GDM1 (cell line): ENCODE data around the gene MMRN2.

Experiments
- DNase-seq: peaks from one replicate; lab custom pipeline; 2025; lab: John Stamatoyannopoulos, UW

Gene MMRN2

GRCh38 chr10:86970162-86970981 is 13.0 kb upstream of the MMRN2 start:
- DNase-seq: no peak

GRCh38 chr10:86969421-86970041 is 12.1 kb upstream of the MMRN2 start:
- no peak for DNase-seq

GRCh38 chr10:86968994-86969355 is 11.6 kb upstream of the MMRN2 start:
- DNase-seq: no peak

- no peak for DNase-seq
Measured at GRCh38 chr10:86968271-86968993, 11.0 kb upstream of the MMRN2 start, which contains the start of gene ADIRF. Gene ADIRF (plus strand): TSS chr10:86968482. CDS start chr10:86968545, 63 bp downstream.

GRCh38 chr10:86967481-86967941 is 10.1 kb upstream of the MMRN2 start:
- DNase-seq: no peak

GRCh38 chr10:86965986-86966654 is 8.7 kb upstream of the MMRN2 start:
- DNase-seq: no peak

- no peak for DNase-seq
Measured at GRCh38 chr10:86964847-86965190, 7.4 kb upstream of the MMRN2 start.

GRCh38 chr10:86964061-86964846 is 6.8 kb upstream of the MMRN2 start:
- no peak for DNase-seq

GRCh38 chr10:86963341-86963919 is 6.0 kb upstream of the MMRN2 start:
- DNase-seq: no peak

GRCh38 chr10:86962981-86963310 is 5.5 kb upstream of the MMRN2 start:
- no peak for DNase-seq

GRCh38 chr10:86962136-86962980 is 4.9 kb upstream of the MMRN2 start:
- no peak for DNase-seq

- no peak for DNase-seq
Measured at GRCh38 chr10:86961481-86962091, 4.2 kb upstream of the MMRN2 start.

GRCh38 chr10:86960863-86961434 is 3.5 kb upstream of the MMRN2 start:
- DNase-seq: no peak

GRCh38 chr10:86960003-86960862 is 2.8 kb upstream of the MMRN2 start:
- no peak for DNase-seq

- no peak for DNase-seq
Measured at GRCh38 chr10:86959737-86960002, 2.3 kb upstream of the MMRN2 start.

- no peak for DNase-seq
Measured at GRCh38 chr10:86958901-86959736, 1.7 kb upstream of the MMRN2 start.

GRCh38 chr10:86958116-86958900 is 893 bp upstream of the MMRN2 start, which contains the start of gene SNCG:
Gene SNCG (plus strand): TSS chr10:86958599. CDS start chr10:86958698, 99 bp downstream.
- DNase-seq: no peak
